HL-60 (cell line): ENCODE data around the gene IRAK1BP1.

ENCODE experiments used
- POLR2AphosphoS5 ChIP-seq: IDR thresholded peaks from 2 replicates; pipeline ENCODE4 v1.6.1; 2012; ENCODE audit warnings: low read depth
- TF ChIP-seq, protein P1 (sequence below): IDR thresholded peaks from one replicate; pipeline ENCODE4 v1.5.1; 2011; ENCODE audit warnings: low read length, control low read depth, inconsistent platforms; ENCODE audit not compliant: insufficient read depth

DNA sequence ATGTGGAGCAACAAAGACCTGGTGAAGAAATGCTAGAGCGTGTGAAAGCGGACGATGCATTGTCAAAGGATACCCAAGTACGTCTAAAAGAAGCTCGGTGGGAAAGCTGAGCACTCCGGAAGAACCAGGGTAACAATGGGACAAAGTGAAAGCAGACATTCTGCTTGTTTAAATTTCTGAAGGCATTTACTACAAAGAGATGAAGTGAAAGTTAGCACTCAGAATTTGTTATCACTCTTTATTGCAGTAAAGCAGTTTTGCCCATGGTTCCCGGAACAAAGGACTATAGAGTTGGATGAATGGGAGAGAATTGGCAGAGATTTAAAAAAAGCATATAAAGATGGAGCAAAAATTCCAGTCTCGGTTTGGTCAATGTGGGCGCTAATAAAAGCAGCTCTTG, 12.8 kb upstream of the IRAK1BP1 start:
- TF ChIP-seq, protein P1, sequence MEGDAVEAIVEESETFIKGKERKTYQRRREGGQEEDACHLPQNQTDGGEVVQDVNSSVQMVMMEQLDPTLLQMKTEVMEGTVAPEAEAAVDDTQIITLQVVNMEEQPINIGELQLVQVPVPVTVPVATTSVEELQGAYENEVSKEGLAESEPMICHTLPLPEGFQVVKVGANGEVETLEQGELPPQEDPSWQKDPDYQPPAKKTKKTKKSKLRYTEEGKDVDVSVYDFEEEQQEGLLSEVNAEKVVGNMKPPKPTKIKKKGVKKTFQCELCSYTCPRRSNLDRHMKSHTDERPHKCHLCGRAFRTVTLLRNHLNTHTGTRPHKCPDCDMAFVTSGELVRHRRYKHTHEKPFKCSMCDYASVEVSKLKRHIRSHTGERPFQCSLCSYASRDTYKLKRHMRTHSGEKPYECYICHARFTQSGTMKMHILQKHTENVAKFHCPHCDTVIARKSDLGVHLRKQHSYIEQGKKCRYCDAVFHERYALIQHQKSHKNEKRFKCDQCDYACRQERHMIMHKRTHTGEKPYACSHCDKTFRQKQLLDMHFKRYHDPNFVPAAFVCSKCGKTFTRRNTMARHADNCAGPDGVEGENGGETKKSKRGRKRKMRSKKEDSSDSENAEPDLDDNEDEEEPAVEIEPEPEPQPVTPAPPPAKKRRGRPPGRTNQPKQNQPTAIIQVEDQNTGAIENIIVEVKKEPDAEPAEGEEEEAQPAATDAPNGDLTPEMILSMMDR = no peak
- TF ChIP-seq POLR2AphosphoS5 = no peak
